ENCODE results near the gene SNTA1. TPM values are rescaled to one million over a fixed set of nuclear protein-coding genes. Genes with fewer than 3 reads are reported as not detected.
"Not testable (repeated sequence)": the region's sequence is repeated elsewhere in the genome, so short reads cannot be mapped to it uniquely, and the experiment has no call there.

Gene SNTA1
- total and polyA plus RNA-seq, 9 of the 15 experiments (the other 6 are each of a cell fraction or from before 2014, with no cell fraction given) = 1.2 to 40.8 (median 20.3) TPM

- in situ Hi-C loops (cut with MboI) = no loop called here
- H3K36me3 ChIP-seq (ENCODE audit: control insufficient read depth, insufficient read depth, low read length) = no peaks in the 10 kb centered on the region
- no peak for FAIRE-seq
- H3K9me1 ChIP-seq (ENCODE audit: control insufficient read depth, insufficient read depth, low read length) = no peaks in the 10 kb centered on the region
- no peak for DNase-seq (ENCODE audit: extremely low read depth in 1 of 4, low spot score in 3 of 4)
- no peaks in the 10 kb centered on the region for H3K79me2 ChIP-seq (ENCODE audit: control insufficient read depth, insufficient read depth, low read length)
- intact Hi-C loops (cut with micrococcal nuclease) = no loop called here
- H3K27ac ChIP-seq (ENCODE audit: extremely low read depth, low read depth, low read length) = no peak overlapping the region
- no peak overlapping the region for H2AFZ ChIP-seq (ENCODE audit: low read depth, low read length)
- H3K4me1 ChIP-seq (replicated peaks in 1 of 2; ENCODE audit: control insufficient read depth in 2 of 2, insufficient read depth in 2 of 2, low read length in 2 of 2) = no peaks in the 10 kb centered on the region
- peaks cover 0 to 2% of the 10 kb centered on the region in 2 experiments; a peak in 1 of 5 replicates for H3K27me3 ChIP-seq (ENCODE audit: control insufficient read depth in 2 of 2, insufficient read depth in 2 of 2, low read length in 2 of 2)
- CTCF ChIA-PET (ENCODE audit: low intra/inter-chr PET ratio) = no interaction called here
- WGBS (ENCODE audit: insufficient coverage, low coverage, missing lambda C conversion rate) = 22% methylated on average over 9 of the region's 9 CpGs
- H3K4me2 ChIP-seq (ENCODE audit: insufficient read depth, low read length) = no peak overlapping the region
- BruUV-seq (replicated peaks) = no TSS peak
- ATAC-seq = peak; percentile 36; the same call in 2 of the 3 replicates
- no peaks in the 10 kb centered on the region for H4K20me1 ChIP-seq (replicated peaks; ENCODE audit: control insufficient read depth, insufficient read depth, low read length)
- 0 out of 4 replicates have a peak overlapping the region, but pooled peaks of 1 of the 2 experiments have one; percentile 12 for H3K9ac ChIP-seq (ENCODE audit: insufficient read depth in 1 of 2, low read depth in 2 of 2, low read length in 2 of 2)
- POLR2A ChIA-PET = interaction anchor here (0.6 to 0.9 kb wide), 2 partner anchors 24 to 113 kb away, joined by 4 to 5 read pairs; partner anchors contain the start of gene CBFA2T2
- no peaks in the 10 kb centered on the region for H3K9me3 ChIP-seq (replicated peaks; ENCODE audit: control insufficient read depth, insufficient read depth, low read depth, low read length)
- no peak overlapping the region for H3K4me3 ChIP-seq
- 0 out of 2 replicates have a peak, but pooled peaks have one; percentile 32 for TF ChIP-seq ZNF740 (CRISPR knock-in tag; IDR thresholded peaks at IDR 0.05)
- no peak for TF ChIP-seq ZNF740 (tag; IDR thresholded peaks at IDR 0.05)
- TF ChIP-seq ESRRB (CRISPR knock-in tag; IDR thresholded peaks at IDR 0.05; ENCODE audit: borderline replicate concordance) = no peak
Measured at GRCh38 chr20:33465481-33466302, 22.1 kb upstream of the SNTA1 start.

GRCh38 chr20:33464759-33465158 lies 21.2 kb upstream of the SNTA1 start:
- H4K20me1 ChIP-seq (replicated peaks; ENCODE audit: control insufficient read depth, insufficient read depth, low read length); H3K4me2 ChIP-seq (ENCODE audit: insufficient read depth, low read length); BruUV-seq (replicated peaks); H3K9me1 ChIP-seq (ENCODE audit: control insufficient read depth, insufficient read depth, low read length); H3K4me1 ChIP-seq (replicated peaks in 1 of 2; ENCODE audit: control insufficient read depth in 2 of 2, insufficient read depth in 2 of 2, low read length in 2 of 2); H3K79me2 ChIP-seq (ENCODE audit: control insufficient read depth, insufficient read depth, low read length); H3K4me3 ChIP-seq; CTCF ChIA-PET (ENCODE audit: low intra/inter-chr PET ratio); H3K27ac ChIP-seq (ENCODE audit: extremely low read depth, low read depth, low read length); DNase-seq (ENCODE audit: extremely low read depth in 1 of 4, low spot score in 3 of 4); FAIRE-seq; ATAC-seq; H3K36me3 ChIP-seq (ENCODE audit: control insufficient read depth, insufficient read depth, low read length); H3K9ac ChIP-seq (ENCODE audit: insufficient read depth in 1 of 2, low read depth in 2 of 2, low read length in 2 of 2); H3K9me3 ChIP-seq (replicated peaks; ENCODE audit: control insufficient read depth, insufficient read depth, low read depth, low read length); H2AFZ ChIP-seq (ENCODE audit: low read depth, low read length); intact Hi-C loops (cut with micrococcal nuclease); H3K27me3 ChIP-seq (ENCODE audit: control insufficient read depth in 2 of 2, insufficient read depth in 2 of 2, low read length in 2 of 2): not testable (repeated sequence)
- in situ Hi-C loops (cut with MboI) = loop anchor here (5.0 kb wide), 1 partner anchor 268 kb away; the partner anchor contains the start of gene ZNF341
- 56% methylated on average over 8 of the region's 8 CpGs for WGBS (ENCODE audit: insufficient coverage, low coverage, missing lambda C conversion rate)
- POLR2A ChIA-PET = interaction anchor here (0.9 kb wide), 1 partner anchor 25 kb away, joined by 5 read pairs; the partner anchor contains the start of gene CBFA2T2
